Right lobe of liver (tissue), 6 donors: ENCODE data around the gene RPL13A. TPM values are rescaled to one million over a fixed set of nuclear protein-coding genes. Genes with fewer than 3 reads are reported as not detected.

Experiments used
- ATAC-seq, 4 donors: fragments of 200-7000 bp; cut with Tn5 transposase; one replicate each; pipeline ENCODE4 v1.9.1; 2020; ENCODE audit warnings: mild to moderate bottlenecking in 4 of 4, moderate library complexity in 4 of 4
- DNase-seq, 3 donors: peaks; one replicate each; pipeline ENCODE4 v3.0.0-alpha.2; 2020
- H3K27ac ChIP-seq, 3 donors: fragments of 200-600 bp; one replicate each; pipeline ENCODE4 v1.8.0; 2022
- H3K27me3 ChIP-seq, 2 donors: fragments of 200-600 bp; one replicate each; pipeline ENCODE4 v1.8.0; 2022
- H3K36me3 ChIP-seq, 4 donors: fragments of 200-600 bp; sonication (generic) in 1 of 4; one replicate each; pipeline versions ENCODE4 v1.5.1 to v1.8.0; 2017 to 2022; ENCODE audit warnings: control low read depth in 1 of 4
- H3K4me1 ChIP-seq, 4 donors: fragments of 200-600 bp; sonication (generic) in 1 of 4; one replicate each; pipeline versions ENCODE4 v1.5.1 to v1.8.0; 2017 to 2022; ENCODE audit warnings: control low read depth in 1 of 4
- H3K4me3 ChIP-seq, 3 donors: fragments of 200-600 bp; one replicate each; pipeline ENCODE4 v1.8.0; 2022
- H3K9me3 ChIP-seq, 4 donors: fragments of 200-600 bp; sonication (generic) in 1 of 4; one replicate each; pipeline versions ENCODE4 v1.5.1 to v1.8.0; 2017 to 2022; ENCODE audit warnings: control low read depth in 1 of 4
- CTCF ChIP-seq, 4 donors: fragments of 200-600 bp in 3 of 4; fragments of 450-650 bp in 1 of 4; IDR thresholded peaks; one replicate each; pipeline versions ENCODE4 v1.5.1 to v1.8.0; 2016 to 2022; ENCODE audit warnings: antibody characterized with exemption in 4 of 4, mild to moderate bottlenecking in 2 of 4
- POLR2A ChIP-seq: fragments of 450-650 bp; IDR thresholded peaks from one replicate; pipeline ENCODE4 v1.6.1; 2017; ENCODE audit warnings: antibody characterized with exemption, mild to moderate bottlenecking
- WGBS: methylation state at CpG from one replicate; pipeline ENCODE4 v1.1.6; 2018; ENCODE audit warnings: low coverage, low lambda C conversion rate; ENCODE audit not compliant: insufficient coverage; ENCODE audit errors: missing lambda C conversion rate; 5-methylcytosine and 5-hydroxymethylcytosine counted together
- intact Hi-C, 2 donors: fragments of 100-400 bp; cut with DNase I; formaldehyde crosslinking; loops; one replicate each; pipeline versions ENCODE4 v1.11.2 to v1.14.1; 2022
- long read RNA-seq: library from polyadenylated mRNA; unstranded; transcript quantifications from one replicate; pipeline ENCODE4 v2.0.0, GENCODE V29; 2019
- total RNA-seq, 6 experiments: library from RNA; depleted of rRNA in 2 of 6; stranded (reverse); fragments of >200 nt in 2 of 6; fragmentation: NEBNext Ultra II Directional in 3 of 6; extraction: Animal tissue kit (Norgen Biotek cat#: 25700) in 3 of 6; gene quantifications; one replicate each; pipeline versions ENCODE4 v1.1.0 to v1.2.4, GENCODE V29; 2016 to 2023
- donor health status: DM: no; HTN: yes; CAD: no.
- donor health status: DM: no; HTN: no; CAD: no.
- donor health status: DM: no; HTN: no; CAD: no.
- donor health status: DM: no; HTN: yes; CAD: no.
- donor health status: DM: no; HTN: yes; CAD: no.

Gene RPL13A
- total RNA-seq = 100 to 1,000 TPM; 675 to 992 (median 801) TPM
- long read RNA-seq, transcript RPL13A-201 (8 exons, 1,181 nt) = major isoform, 782 of 823 reads
- long read RNA-seq, transcript RPL13A-214 (8 exons, 1,122 nt) = minor isoform, 6 of 823 reads
- long read RNA-seq, transcript RPL13A-204 (5 exons, 728 nt) = minor isoform, 8 of 823 reads
- long read RNA-seq, partial matches to known transcripts = 12 of 823 reads
- long read RNA-seq, other reads (novel, unspliced or antisense) = 15 of 823 reads

DNA sequence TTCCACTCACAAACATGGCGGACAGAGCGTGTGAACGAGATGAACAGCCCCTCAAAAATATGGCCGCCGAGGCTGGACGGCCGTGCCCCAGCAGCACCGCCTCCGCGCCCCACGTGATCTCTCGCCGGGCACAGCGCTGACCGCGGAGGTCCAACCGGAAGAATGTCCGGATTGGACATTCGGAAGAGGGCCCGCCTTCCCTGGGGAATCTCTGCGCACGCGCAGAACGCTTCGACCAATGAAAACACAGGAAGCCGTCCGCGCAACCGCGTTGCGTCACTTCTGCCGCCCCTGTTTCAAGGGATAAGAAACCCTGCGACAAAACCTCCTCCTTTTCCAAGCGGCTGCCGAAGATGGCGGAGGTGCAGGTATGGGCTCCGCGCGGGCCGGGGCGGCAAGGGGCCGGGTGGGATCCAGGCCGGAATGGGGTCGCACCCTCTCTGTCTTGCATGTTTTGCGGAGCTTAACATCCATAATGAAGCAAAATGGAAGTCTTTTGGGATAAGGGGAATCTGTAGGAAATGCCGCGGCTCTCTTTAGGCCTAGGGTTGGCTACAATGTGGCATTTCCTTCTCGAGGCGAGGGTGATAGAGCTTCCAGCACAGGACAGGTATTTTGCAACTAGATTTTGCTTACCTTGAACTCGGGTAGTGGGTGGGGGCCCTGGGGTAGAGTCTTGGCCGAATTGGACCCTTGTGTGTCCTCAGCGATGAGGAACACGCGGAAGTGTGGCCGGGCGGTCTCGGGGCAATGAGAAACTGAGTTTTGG, at the start of gene RPL13A:
RPL13A (plus strand) TSS at position 332 of the 769 bp plus-strand sequence; CDS start at position 354, 22 bp downstream.
- WGBS = under 1% methylated on average over 43 of the region's 57 CpGs

GRCh38 chr19:49438261-49438660, 49.1 kb upstream of the RPL13A start:
- Histone ChIP-seq H3K9me3 (no peaks in the 10 kb centered on the region), H3K27ac (no peak overlapping the region), H3K4me1 (no peaks in the 10 kb centered on the region), H3K36me3 (no peaks in the 10 kb centered on the region), H3K4me3 (no peak overlapping the region), H3K27me3 (peaks cover 0 to 4% of the 10 kb centered on the region in 2 donors)
- no peak for DNase-seq
- ATAC-seq = no peak
- 3% methylated on average over 6 of the region's 6 CpGs for WGBS
- TF ChIP-seq POLR2A = no peak
- TF ChIP-seq CTCF (IDR thresholded peaks at IDR 0.05) = no peak
- intact Hi-C loops = loop anchor here (5.0 to 10.0 kb wide), 2 partner anchors 41 to 183 kb away; no protein-coding TSS in a partner anchor

More for the DNA sequence above, at the start of gene RPL13A:
- Histone ChIP-seq H3K4me3 (peak within 1 kb of the TSS; percentile 82 to 86 (median 84)), H3K36me3 (peaks cover 15 to 33% (median 26%) of the 10 kb centered on the region in 4 donors), H3K27me3 (no peaks in the 10 kb centered on the region), H3K27ac (peak within 1 kb of the TSS; percentile 54 to 81 (median 70)), H3K4me1 (peaks cover 0 to 14% (median 5%) of the 10 kb centered on the region in 4 donors), H3K9me3 (no peaks in the 10 kb centered on the region)
- intact Hi-C loops = no loop called here
- ATAC-seq (peak; percentile 93 to 98 (median 96)), DNase-seq (peak; percentile 100)
- TF ChIP-seq POLR2A (peak; percentile 98), CTCF (IDR thresholded peaks at IDR 0.05) (no peak)

DNA sequence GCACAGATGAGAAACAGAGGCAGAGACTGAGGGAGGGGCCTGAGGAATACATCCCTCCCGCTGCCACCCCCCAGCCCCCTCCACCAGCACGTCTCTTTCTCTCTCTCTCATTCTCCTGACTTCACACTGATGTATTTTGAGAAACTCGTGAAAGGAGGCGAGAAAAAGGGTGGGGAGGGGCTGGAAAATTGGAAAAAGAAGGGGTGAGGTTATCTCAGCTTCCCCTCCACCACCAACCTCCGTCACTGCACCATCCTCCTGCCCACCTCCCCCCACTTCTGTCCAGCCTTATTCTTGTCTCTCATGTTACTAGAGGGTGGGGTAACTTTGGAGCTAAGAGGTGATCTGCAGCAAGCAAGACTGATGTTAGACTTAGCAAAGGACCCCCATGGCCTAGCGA, 47.6 kb upstream of the RPL13A start:
- no peaks in the 10 kb centered on the region for H3K36me3 ChIP-seq
- 29% methylated on average over 5 of the region's 6 CpGs for WGBS
- no peak overlapping the region for H3K4me3 ChIP-seq
- H3K27me3 ChIP-seq = peaks cover 0 to 4% of the 10 kb centered on the region in 2 donors
- H3K27ac ChIP-seq = no peak overlapping the region
- no peak for ATAC-seq
- no peaks in the 10 kb centered on the region for H3K9me3 ChIP-seq
- TF ChIP-seq POLR2A (no peak), CTCF (IDR thresholded peaks at IDR 0.05) (no peak)
- H3K4me1 ChIP-seq = no peaks in the 10 kb centered on the region
- intact Hi-C loops = loop anchor here (5.0 to 10.0 kb wide), 2 partner anchors 43 to 185 kb away; no protein-coding TSS in a partner anchor
- DNase-seq = no peak

DNA sequence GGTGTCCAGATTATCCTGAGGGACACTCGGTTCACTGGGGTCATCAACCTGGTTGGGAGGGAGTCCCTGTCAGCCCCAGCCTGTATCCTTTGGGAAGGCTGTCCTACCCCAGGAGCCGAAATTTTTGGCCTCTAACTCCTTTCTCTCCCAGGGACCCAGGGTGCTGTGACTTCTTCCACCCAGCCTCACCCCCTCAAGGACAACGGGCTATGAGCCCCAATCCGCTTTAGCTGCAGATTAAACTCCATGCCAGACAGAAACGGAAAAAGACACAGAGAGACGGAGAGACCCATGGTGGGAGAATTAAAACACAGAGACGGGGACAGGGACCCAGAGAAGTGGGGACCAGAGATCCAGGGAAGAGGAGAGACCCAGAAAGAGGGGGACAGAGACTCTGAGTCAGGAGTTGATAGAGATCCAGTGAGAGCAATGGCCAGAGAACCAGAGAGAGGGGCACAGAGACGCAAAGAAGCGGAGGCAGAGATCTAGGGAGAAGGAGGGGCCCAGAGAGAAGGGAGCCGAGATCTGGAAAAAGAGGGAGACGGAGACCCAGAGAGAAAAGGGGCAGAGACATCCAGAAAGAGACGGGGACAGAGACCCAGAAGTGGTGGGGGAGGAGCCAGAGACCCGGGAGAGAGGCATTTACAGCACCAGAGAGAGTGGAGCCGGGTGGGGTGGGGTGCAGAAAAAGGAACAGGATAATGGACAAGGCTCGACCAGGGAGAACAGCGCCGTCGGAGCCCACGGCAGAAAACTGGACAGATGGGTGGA, 46.8 kb upstream of the RPL13A start:
- TF ChIP-seq CTCF (IDR thresholded peaks at IDR 0.05) (no peak), POLR2A (no peak)
- Histone ChIP-seq H3K27me3 (peaks cover 0 to under 1% of the 10 kb centered on the region in 2 donors), H3K27ac (no peak overlapping the region), H3K36me3 (no peaks in the 10 kb centered on the region), H3K4me1 (no peaks in the 10 kb centered on the region), H3K9me3 (no peaks in the 10 kb centered on the region), H3K4me3 (no peak overlapping the region)
- WGBS = 29% methylated on average over 13 of the region's 19 CpGs
- intact Hi-C loops = no loop called here
- ATAC-seq = no peak
- no peak for DNase-seq
